ENCODE data around the gene LCNL1.

GRCh38 chr9:136955943-136956335 is 26.9 kb upstream of the LCNL1 start:
- TF ChIP-seq, protein P1, sequence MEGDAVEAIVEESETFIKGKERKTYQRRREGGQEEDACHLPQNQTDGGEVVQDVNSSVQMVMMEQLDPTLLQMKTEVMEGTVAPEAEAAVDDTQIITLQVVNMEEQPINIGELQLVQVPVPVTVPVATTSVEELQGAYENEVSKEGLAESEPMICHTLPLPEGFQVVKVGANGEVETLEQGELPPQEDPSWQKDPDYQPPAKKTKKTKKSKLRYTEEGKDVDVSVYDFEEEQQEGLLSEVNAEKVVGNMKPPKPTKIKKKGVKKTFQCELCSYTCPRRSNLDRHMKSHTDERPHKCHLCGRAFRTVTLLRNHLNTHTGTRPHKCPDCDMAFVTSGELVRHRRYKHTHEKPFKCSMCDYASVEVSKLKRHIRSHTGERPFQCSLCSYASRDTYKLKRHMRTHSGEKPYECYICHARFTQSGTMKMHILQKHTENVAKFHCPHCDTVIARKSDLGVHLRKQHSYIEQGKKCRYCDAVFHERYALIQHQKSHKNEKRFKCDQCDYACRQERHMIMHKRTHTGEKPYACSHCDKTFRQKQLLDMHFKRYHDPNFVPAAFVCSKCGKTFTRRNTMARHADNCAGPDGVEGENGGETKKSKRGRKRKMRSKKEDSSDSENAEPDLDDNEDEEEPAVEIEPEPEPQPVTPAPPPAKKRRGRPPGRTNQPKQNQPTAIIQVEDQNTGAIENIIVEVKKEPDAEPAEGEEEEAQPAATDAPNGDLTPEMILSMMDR (IDR thresholded peaks at IDR 0.05) = no peak
- no peak for TF ChIP-seq POLR2A (IDR thresholded peaks at IDR 0.05)

Measured in lower leg skin (tissue), 3 donors.